Ovary (tissue), 3 donors: ENCODE measurements around the gene TBC1D14.

ENCODE experiments used
- CTCF ChIP-seq, 3 donors: fragments of 450-650 bp in 2 of 3; fragments of 200-600 bp in 1 of 3; IDR thresholded peaks; one replicate each; pipeline versions ENCODE4 v1.5.1 to v1.8.0; 2016 to 2022; ENCODE audit warnings: antibody characterized with exemption in 3 of 3, mild to moderate bottlenecking in 1 of 3
- EP300 ChIP-seq: sonication (generic); formaldehyde crosslinking; IDR thresholded peaks from one replicate; pipeline ENCODE4 v1.6.1; 2017; ENCODE audit warnings: antibody characterized with exemption
- POLR2A ChIP-seq: fragments of 450-650 bp; IDR thresholded peaks from one replicate; pipeline ENCODE4 v1.6.1; 2017; ENCODE audit warnings: antibody characterized with exemption, mild to moderate bottlenecking, moderate library complexity
- donor health status: DM: no; HTN: no; CAD: no.

GRCh38 chr4:7054106-7054880 lies 144.7 kb downstream of the TBC1D14 start:
- TF ChIP-seq CTCF (IDR thresholded peaks at IDR 0.05), result no peak
- TF ChIP-seq EP300, result no peak
- no peak for TF ChIP-seq POLR2A
